K562 (cell line): Measurements from ENCODE around the gene TMEM273. TPM values are rescaled to one million over a fixed set of nuclear protein-coding genes. Genes with fewer than 3 reads are reported as not detected.
A peak's percentile ranks its signal among the peaks of the same experiment; 100 is the strongest.

Experiments
- ARID2 ChIP-seq: fragments of 450-650 bp; IDR thresholded peaks from 2 replicates; pipeline ENCODE4 v1.6.1; 2017; ENCODE audit warnings: antibody characterized with exemption, mild to moderate bottlenecking
- DIDO1 ChIP-seq: fragments of 450-650 bp; IDR thresholded peaks from 2 replicates; pipeline ENCODE4 v1.6.1; 2016; ENCODE audit warnings: low read depth, missing biosample characterization, missing genetic modification characterization
- ELF2 ChIP-seq: fragments of 250-450 bp; sonication (Bioruptor Pico); IDR thresholded peaks from 2 replicates; pipeline ENCODE4 v1.5.0; 2021; ENCODE audit warnings: mild to moderate bottlenecking
- GTF2A2 ChIP-seq: IDR thresholded peaks from 2 replicates; pipeline ENCODE4 v1.6.1; 2016; ENCODE audit warnings: mild to moderate bottlenecking, missing genetic modification characterization, missing compliant biosample characterization
- LCOR ChIP-seq: sonication (generic); formaldehyde crosslinking; IDR thresholded peaks from 2 replicates; pipeline ENCODE4 v1.8.0; 2022; ENCODE audit warnings: mild to moderate bottlenecking, missing genetic modification reagents
- NFXL1 ChIP-seq: fragments of 450-650 bp; formaldehyde crosslinking; IDR thresholded peaks from 2 replicates; pipeline ENCODE4 v1.4.0; 2021; ENCODE audit warnings: mild to moderate bottlenecking
- PCBP1 ChIP-seq: fragments of 200-400 bp; formaldehyde crosslinking; IDR thresholded peaks from 2 replicates; pipeline ENCODE4 v1.6.1; 2018; ENCODE audit warnings: mild to moderate bottlenecking, low read depth, low read length; ENCODE audit not compliant: poor library complexity, severe bottlenecking
- POLR3A ChIP-seq: IDR thresholded peaks from 2 replicates; pipeline ENCODE4 v1.6.1; 2011; ENCODE audit warnings: borderline replicate concordance, mild to moderate bottlenecking, moderate library complexity; ENCODE audit not compliant: insufficient read length, insufficient read depth; ENCODE audit errors: extremely low read depth
- SIN3A ChIP-seq, 2 experiments: fragments of 150-350 bp in 1 of 2; IDR thresholded peaks; 2 replicates each; pipeline ENCODE4 v1.6.1; 2011 to 2016; ENCODE audit warnings: borderline replicate concordance in 2 of 2, low read depth in 2 of 2, low read length in 2 of 2, mild to moderate bottlenecking in 2 of 2, moderate library complexity in 2 of 2; ENCODE audit not compliant: control insufficient read depth in 1 of 2
- WHSC1 ChIP-seq: IDR thresholded peaks from one replicate; pipeline ENCODE4 v1.6.1; 2012; ENCODE audit warnings: low read length, control low read depth, inconsistent platforms
- ZNF75A ChIP-seq: fragments of 450-650 bp; formaldehyde crosslinking; IDR thresholded peaks from 2 replicates; pipeline ENCODE4 v1.4.0; 2020; ENCODE audit warnings: mild to moderate bottlenecking
- ZNF778 ChIP-seq: fragments of 450-650 bp; formaldehyde crosslinking; IDR thresholded peaks from 2 replicates; pipeline ENCODE4 v1.4.0; 2020; ENCODE audit warnings: mild to moderate bottlenecking, moderate library complexity
- polyA plus RNA-seq, 8 experiments: library from polyadenylated mRNA; depleted of rRNA in 4 of 8; stranded (reverse) in 5 of 8; unstranded in 3 of 8; fragments of >200 nt; fragmentation: Nextera tagmentation in 2 of 8; fragmentation: Illumina TruSeq in 1 of 8; extraction: Ambion mirVana in 2 of 8; extraction: Trizol in 1 of 8; gene quantifications; 2 replicates each; pipeline versions ENCODE4 v1.2.1 to v1.2.3, GENCODE V29; 2011 to 2014; ENCODE audit warnings: inconsistent platforms in 1 of 8, missing spikeins in 1 of 8
- total RNA-seq, 7 experiments: library from RNA; depleted of rRNA in 6 of 7; stranded (reverse); fragments of >200 nt in 6 of 7; fragmentation: Illumina TruSeq in 2 of 7; extraction: Trizol in 2 of 7; gene quantifications; 2 replicates each; pipeline versions ENCODE4 v1.2.1 to v1.2.3, GENCODE V29; 2011 to 2021; ENCODE audit warnings: low replicate concordance in 1 of 7
- TF ChIP-seq, protein P1 (sequence below): fragments of 250-450 bp; sonication (Bioruptor Pico); IDR thresholded peaks from 2 replicates; pipeline ENCODE4 v1.5.0; 2022; ENCODE audit warnings: mild to moderate bottlenecking
- TF ChIP-seq, protein P2 (sequence below): fragments of 250-450 bp; sonication (Bioruptor Pico); IDR thresholded peaks from 2 replicates; pipeline ENCODE4 v1.5.0; 2021
- TF ChIP-seq, protein P3 (sequence below): fragments of 450-650 bp; IDR thresholded peaks from 2 replicates; pipeline ENCODE4 v1.6.1; 2016; ENCODE audit warnings: antibody characterized with exemption
- TF ChIP-seq, protein P4 (sequence below): sonication (generic); formaldehyde crosslinking; IDR thresholded peaks from 2 replicates; pipeline ENCODE4 v1.8.0; 2022; ENCODE audit warnings: mild to moderate bottlenecking, missing genetic modification reagents
- TF ChIP-seq, protein P5 (sequence below), 3 experiments: IDR thresholded peaks in 2 of 3; conservative IDR thresholded peaks in 1 of 3; 2 replicates each; pipeline ENCODE4 v1.5.1; 2011 to 2012; ENCODE audit warnings: low read length in 3 of 3, mild to moderate bottlenecking in 3 of 3, control low read depth in 2 of 3, improper control_type of control experiment in 1 of 3, inconsistent platforms in 1 of 3, low read depth in 1 of 3, mixed read lengths in 1 of 3, moderate library complexity in 1 of 3; ENCODE audit not compliant: insufficient read depth in 2 of 3
- TF ChIP-seq, protein P6 (sequence below): sonication (generic); IDR thresholded peaks from 2 replicates; pipeline ENCODE4 v1.6.1; 2016

TMEM273 gene
- total and polyA plus RNA-seq, 9 of the 15 experiments (the other 6 are each of a cell fraction or from before 2014, with no cell fraction given): 39.2 to 131 (median 95.6) TPM

DNA sequence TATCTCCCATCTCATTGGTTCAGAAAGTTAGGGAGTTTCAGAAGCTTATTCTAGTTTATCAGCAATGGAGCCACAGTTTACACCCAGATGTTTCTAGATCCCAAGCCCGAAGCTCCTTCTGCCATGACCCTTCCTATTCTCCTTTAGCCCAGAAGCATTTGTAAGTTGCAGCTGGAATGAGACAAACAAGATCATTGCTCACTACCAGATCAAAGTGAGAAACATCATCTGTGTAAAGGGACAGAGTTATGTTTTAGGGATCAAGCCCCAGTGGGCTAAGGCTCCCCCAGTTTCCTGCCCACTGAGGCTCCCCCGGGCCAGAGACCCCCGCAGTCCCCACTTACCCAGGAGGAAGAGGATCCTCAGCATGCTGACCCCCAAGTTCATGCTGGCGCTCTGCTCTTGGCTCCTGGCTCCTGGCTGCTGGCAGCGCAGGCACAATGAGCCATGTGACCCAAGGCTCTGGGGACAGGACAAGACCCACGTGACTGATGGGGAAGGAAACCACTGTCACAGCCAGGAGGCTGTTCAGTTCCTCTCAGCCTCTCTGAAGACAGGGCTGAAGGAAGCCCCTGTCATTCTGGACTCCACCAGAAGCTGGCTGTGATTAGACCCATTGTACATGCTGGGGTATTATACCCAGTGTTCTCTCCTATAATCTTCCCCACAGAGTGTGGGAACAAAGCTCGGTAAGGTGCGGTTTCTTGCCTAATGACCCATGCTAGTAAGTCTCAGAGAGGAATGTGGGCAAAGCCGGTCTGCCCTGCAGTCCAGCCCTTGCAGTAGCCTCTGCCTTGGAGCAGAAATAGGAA lies at the start of gene TMEM273 (continued):
- no peak for TF ChIP-seq ARID2
- no peak for TF ChIP-seq LCOR (CRISPR knock-in tag)
- TF ChIP-seq, protein P1, sequence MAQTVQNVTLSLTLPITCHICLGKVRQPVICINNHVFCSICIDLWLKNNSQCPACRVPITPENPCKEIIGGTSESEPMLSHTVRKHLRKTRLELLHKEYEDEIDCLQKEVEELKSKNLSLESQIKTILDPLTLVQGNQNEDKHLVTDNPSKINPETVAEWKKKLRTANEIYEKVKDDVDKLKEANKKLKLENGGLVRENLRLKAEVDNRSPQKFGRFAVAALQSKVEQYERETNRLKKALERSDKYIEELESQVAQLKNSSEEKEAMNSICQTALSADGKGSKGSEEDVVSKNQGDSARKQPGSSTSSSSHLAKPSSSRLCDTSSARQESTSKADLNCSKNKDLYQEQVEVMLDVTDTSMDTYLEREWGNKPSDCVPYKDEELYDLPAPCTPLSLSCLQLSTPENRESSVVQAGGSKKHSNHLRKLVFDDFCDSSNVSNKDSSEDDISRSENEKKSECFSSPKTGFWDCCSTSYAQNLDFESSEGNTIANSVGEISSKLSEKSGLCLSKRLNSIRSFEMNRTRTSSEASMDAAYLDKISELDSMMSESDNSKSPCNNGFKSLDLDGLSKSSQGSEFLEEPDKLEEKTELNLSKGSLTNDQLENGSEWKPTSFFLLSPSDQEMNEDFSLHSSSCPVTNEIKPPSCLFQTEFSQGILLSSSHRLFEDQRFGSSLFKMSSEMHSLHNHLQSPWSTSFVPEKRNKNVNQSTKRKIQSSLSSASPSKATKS: no peak
- TF ChIP-seq NFXL1 (CRISPR knock-in tag): 0 out of 2 replicates have a peak, but pooled peaks have one; percentile 7
- no peak for TF ChIP-seq DIDO1 (tag)
- TF ChIP-seq, protein P2, sequence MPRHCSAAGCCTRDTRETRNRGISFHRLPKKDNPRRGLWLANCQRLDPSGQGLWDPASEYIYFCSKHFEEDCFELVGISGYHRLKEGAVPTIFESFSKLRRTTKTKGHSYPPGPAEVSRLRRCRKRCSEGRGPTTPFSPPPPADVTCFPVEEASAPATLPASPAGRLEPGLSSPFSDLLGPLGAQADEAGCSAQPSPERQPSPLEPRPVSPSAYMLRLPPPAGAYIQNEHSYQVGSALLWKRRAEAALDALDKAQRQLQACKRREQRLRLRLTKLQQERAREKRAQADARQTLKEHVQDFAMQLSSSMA (CRISPR knock-in tag): no peak
- TF ChIP-seq, protein P3, sequence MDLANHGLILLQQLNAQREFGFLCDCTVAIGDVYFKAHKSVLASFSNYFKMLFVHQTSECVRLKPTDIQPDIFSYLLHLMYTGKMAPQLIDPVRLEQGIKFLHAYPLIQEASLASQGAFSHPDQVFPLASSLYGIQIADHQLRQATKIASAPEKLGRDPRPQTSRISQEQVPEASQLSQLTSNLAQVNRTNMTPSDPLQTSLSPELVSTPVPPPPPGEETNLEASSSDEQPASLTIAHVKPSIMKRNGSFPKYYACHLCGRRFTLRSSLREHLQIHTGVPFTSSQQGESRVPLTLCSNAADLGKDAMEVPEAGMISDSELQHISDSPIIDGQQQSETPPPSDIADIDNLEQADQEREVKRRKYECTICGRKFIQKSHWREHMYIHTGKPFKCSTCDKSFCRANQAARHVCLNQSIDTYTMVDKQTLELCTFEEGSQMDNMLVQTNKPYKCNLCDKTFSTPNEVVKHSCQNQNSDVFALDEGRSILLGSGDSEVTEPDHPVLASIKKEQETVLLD: no peak
- TF ChIP-seq, protein P4, sequence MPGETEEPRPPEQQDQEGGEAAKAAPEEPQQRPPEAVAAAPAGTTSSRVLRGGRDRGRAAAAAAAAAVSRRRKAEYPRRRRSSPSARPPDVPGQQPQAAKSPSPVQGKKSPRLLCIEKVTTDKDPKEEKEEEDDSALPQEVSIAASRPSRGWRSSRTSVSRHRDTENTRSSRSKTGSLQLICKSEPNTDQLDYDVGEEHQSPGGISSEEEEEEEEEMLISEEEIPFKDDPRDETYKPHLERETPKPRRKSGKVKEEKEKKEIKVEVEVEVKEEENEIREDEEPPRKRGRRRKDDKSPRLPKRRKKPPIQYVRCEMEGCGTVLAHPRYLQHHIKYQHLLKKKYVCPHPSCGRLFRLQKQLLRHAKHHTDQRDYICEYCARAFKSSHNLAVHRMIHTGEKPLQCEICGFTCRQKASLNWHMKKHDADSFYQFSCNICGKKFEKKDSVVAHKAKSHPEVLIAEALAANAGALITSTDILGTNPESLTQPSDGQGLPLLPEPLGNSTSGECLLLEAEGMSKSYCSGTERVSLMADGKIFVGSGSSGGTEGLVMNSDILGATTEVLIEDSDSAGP: no peak
- no peak for TF ChIP-seq ZNF778 (CRISPR knock-in tag)
- TF ChIP-seq WHSC1: no peak
- TF ChIP-seq, protein P5, sequence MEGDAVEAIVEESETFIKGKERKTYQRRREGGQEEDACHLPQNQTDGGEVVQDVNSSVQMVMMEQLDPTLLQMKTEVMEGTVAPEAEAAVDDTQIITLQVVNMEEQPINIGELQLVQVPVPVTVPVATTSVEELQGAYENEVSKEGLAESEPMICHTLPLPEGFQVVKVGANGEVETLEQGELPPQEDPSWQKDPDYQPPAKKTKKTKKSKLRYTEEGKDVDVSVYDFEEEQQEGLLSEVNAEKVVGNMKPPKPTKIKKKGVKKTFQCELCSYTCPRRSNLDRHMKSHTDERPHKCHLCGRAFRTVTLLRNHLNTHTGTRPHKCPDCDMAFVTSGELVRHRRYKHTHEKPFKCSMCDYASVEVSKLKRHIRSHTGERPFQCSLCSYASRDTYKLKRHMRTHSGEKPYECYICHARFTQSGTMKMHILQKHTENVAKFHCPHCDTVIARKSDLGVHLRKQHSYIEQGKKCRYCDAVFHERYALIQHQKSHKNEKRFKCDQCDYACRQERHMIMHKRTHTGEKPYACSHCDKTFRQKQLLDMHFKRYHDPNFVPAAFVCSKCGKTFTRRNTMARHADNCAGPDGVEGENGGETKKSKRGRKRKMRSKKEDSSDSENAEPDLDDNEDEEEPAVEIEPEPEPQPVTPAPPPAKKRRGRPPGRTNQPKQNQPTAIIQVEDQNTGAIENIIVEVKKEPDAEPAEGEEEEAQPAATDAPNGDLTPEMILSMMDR (IDR thresholded peaks at IDR 0.05 in 2 of 3, conservative IDR thresholded peaks at IDR 0.05 in 1 of 3; ENCODE audit: insufficient read depth in 2 of 3, low read depth in 1 of 3, low read length in 3 of 3): no peak
- TF ChIP-seq ELF2 (CRISPR knock-in tag): 0 out of 2 replicates have a peak, but pooled peaks have one; percentile 45
- no peak for TF ChIP-seq POLR3A
- TF ChIP-seq ZNF75A (CRISPR knock-in tag): no peak
- no peak for TF ChIP-seq PCBP1
- TF ChIP-seq, protein P6, sequence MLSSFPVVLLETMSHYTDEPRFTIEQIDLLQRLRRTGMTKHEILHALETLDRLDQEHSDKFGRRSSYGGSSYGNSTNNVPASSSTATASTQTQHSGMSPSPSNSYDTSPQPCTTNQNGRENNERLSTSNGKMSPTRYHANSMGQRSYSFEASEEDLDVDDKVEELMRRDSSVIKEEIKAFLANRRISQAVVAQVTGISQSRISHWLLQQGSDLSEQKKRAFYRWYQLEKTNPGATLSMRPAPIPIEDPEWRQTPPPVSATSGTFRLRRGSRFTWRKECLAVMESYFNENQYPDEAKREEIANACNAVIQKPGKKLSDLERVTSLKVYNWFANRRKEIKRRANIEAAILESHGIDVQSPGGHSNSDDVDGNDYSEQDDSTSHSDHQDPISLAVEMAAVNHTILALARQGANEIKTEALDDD: peak; percentile 17; the same call in 1 of the 2 replicates
- TF ChIP-seq GTF2A2 (tag): no peak
- TF ChIP-seq SIN3A (IDR thresholded peaks at IDR 0.05; ENCODE audit: borderline replicate concordance in 2 of 2, control insufficient read depth in 1 of 2, low read depth in 2 of 2, low read length in 2 of 2): no peak
